ENCODE results near the gene ZNF385A. TPM values are rescaled to one million over a fixed set of nuclear protein-coding genes. Genes with fewer than 3 reads are reported as not detected.

Gene ZNF385A, protein sequence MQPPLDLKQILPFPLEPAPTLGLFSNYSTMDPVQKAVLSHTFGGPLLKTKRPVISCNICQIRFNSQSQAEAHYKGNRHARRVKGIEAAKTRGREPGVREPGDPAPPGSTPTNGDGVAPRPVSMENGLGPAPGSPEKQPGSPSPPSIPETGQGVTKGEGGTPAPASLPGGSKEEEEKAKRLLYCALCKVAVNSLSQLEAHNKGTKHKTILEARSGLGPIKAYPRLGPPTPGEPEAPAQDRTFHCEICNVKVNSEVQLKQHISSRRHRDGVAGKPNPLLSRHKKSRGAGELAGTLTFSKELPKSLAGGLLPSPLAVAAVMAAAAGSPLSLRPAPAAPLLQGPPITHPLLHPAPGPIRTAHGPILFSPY
- 1.3 and 2.2 TPM in 2 replicates for total RNA-seq

DNA sequence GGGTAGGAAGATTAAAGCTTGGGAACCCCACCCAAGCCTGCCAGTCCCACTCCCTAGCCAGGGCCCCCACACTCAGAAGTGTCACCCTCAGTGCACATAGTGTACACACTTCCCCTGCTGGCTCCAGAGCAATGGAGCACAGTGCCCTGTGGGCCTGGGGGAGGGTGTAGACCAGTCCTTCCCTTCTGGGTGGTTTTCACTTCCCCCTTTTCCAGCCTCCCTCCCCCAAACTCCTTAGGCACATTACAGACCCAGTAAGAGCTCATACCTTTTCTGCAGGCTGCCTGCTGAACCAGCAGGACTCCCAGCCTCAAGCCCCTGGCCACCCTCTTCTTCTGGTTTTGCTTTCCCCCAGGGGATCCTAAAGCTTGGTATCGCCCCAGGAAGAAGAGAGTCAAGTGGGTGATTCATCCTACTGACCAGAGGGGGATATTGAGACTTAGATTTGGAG, at the start of gene ZNF385A:
TSS of gene ZNF385A (minus strand) at position 143 of the 451 bp plus-strand sequence. CDS start 219 bp downstream, outside the sequence.
- H3K4me3 ChIP-seq (ENCODE audit: low read depth, low read length), result no peak within 1 kb of the TSS
- no peak for TF ChIP-seq CTCF (IDR thresholded peaks at IDR 0.05; ENCODE audit: insufficient read depth, low read depth, low read length)
- DNase-seq (ENCODE audit: low read depth), result no peak

DNA sequence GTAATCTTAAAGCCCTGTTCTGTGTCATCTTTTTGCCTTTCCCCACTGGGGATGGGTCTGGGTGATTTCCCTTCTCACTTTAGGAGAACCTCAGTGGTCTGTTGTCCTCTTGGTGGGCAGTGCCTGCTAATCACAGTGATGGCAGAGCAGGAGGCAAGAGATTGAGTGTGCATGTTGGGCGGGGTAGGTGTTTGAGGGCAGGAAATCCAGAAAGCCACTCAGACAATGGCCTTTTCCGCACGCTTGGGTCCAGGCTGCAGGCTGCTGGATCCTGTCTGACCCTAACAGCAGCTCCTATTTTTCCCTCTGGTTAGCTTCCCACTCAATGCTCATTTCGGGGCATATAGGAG, 48.3 kb upstream of the ZNF385A start:
- DNase-seq (ENCODE audit: low read depth), result no peak
- H3K4me3 ChIP-seq (ENCODE audit: low read depth, low read length), result no peak overlapping the region
- TF ChIP-seq CTCF (IDR thresholded peaks at IDR 0.05; ENCODE audit: insufficient read depth, low read depth, low read length), result no peak

GRCh38 chr12:54431911-54432814, 47.6 kb upstream of the ZNF385A start:
- TF ChIP-seq CTCF (IDR thresholded peaks at IDR 0.05; ENCODE audit: insufficient read depth, low read depth, low read length), result no peak
- DNase-seq (ENCODE audit: low read depth), result peak; percentile 89
- no peak overlapping the region for H3K4me3 ChIP-seq (ENCODE audit: low read depth, low read length)

DNA sequence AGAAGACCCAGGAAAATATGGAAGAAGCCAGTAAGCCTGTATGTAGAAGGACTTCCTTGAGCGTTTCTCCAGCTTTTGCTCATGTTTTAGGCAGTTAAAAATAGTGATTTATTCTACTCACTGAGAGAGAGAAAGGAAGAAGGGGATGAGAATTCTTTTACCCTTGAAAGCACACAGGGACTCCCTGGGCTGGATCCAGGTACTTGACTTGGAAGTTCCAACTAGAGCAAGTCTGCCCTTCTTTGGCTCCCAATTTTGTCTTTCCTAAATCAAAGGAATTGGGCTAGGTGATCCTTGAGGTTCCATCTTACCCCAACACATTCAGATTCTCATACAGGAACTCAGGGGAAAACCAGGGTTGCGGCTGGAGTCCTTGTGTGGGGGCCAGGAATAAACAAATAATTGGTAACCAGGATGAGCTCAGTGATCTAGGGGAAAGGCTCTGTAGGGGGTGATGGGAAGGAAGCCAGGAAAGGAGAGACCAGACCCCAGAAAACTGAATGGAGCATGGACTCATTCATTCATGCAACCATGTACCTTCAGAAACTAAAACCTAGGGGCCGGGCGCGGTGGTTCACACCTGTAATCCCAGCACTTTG, 46.0 kb upstream of the ZNF385A start:
- no peak for DNase-seq (ENCODE audit: low read depth)
- no peak overlapping the region for H3K4me3 ChIP-seq (ENCODE audit: low read depth, low read length)
- TF ChIP-seq CTCF (IDR thresholded peaks at IDR 0.05; ENCODE audit: insufficient read depth, low read depth, low read length), result no peak

- H3K4me3 ChIP-seq (ENCODE audit: low read depth, low read length), result no peak overlapping the region
- TF ChIP-seq CTCF (IDR thresholded peaks at IDR 0.05; ENCODE audit: insufficient read depth, low read depth, low read length), result no peak
- DNase-seq (ENCODE audit: low read depth), result peak; percentile 36
These were observed 44.5 kb upstream of the ZNF385A start for GRCh38 chr12:54429014-54429471.
